Measurements from ENCODE around the gene CXCL16.

The CXCL16 gene

GRCh38 chr17:4751932-4752331 lies 12.2 kb upstream of the CXCL16 start:
- no peak for DNase-seq (ENCODE audit: low spot score)

- DNase-seq (ENCODE audit: low spot score), result no peak
These were observed 10.9 kb upstream of the CXCL16 start for GRCh38 chr17:4750606-4751005.

- DNase-seq (ENCODE audit: low spot score), result no peak
These were observed 9.0 kb upstream of the CXCL16 start for GRCh38 chr17:4748686-4749085.

- DNase-seq (ENCODE audit: low spot score), result no peak
These were observed 8.1 kb upstream of the CXCL16 start for GRCh38 chr17:4747847-4748246.

- DNase-seq (ENCODE audit: low spot score), result no peak
These were observed 5.6 kb upstream of the CXCL16 start for GRCh38 chr17:4744999-4745969.

GRCh38 chr17:4743898-4744297 lies 4.2 kb upstream of the CXCL16 start:
- no peak for DNase-seq (ENCODE audit: low spot score)

GRCh38 chr17:4743216-4743615 lies 3.5 kb upstream of the CXCL16 start:
- DNase-seq (ENCODE audit: low spot score), result no peak

- no peak for DNase-seq (ENCODE audit: low spot score)
These were observed 2.9 kb upstream of the CXCL16 start for GRCh38 chr17:4742629-4743028.

- no peak for DNase-seq (ENCODE audit: low spot score)
These were observed 2.4 kb upstream of the CXCL16 start for GRCh38 chr17:4742133-4742532.

- no peak for DNase-seq (ENCODE audit: low spot score)
These were observed 1.8 kb upstream of the CXCL16 start for GRCh38 chr17:4741544-4741943.

GRCh38 chr17:4740584-4740983 lies 856 bp upstream of the CXCL16 start:
- DNase-seq (ENCODE audit: low spot score), result no peak

GRCh38 chr17:4740025-4740351 lies 260 bp upstream of the CXCL16 start:
- DNase-seq (ENCODE audit: low spot score), result no peak

- no peak for DNase-seq (ENCODE audit: low spot score)
These were observed 1.3 kb downstream of the CXCL16 start for GRCh38 chr17:4738136-4739121.

- DNase-seq (ENCODE audit: low spot score), result no peak
These were observed 3.7 kb downstream of the CXCL16 start for GRCh38 chr17:4735876-4736651.

GRCh38 chr17:4734857-4735475 lies 4.8 kb downstream of the CXCL16 start:
- DNase-seq (ENCODE audit: low spot score), result no peak

GRCh38 chr17:4733073-4733531 lies 6.6 kb downstream of the CXCL16 start:
- no peak for DNase-seq (ENCODE audit: low spot score)

GRCh38 chr17:4728124-4728523 lies 11.6 kb downstream of the CXCL16 start:
- DNase-seq (ENCODE audit: low spot score), result no peak

- no peak for DNase-seq (ENCODE audit: low spot score)
These were observed 13.9 kb downstream of the CXCL16 start for GRCh38 chr17:4725646-4726310.

- no peak for DNase-seq (ENCODE audit: low spot score)
These were observed 15.1 kb downstream of the CXCL16 start for GRCh38 chr17:4724650-4725049.

GRCh38 chr17:4722678-4723240 lies 17.0 kb downstream of the CXCL16 start:
- DNase-seq (ENCODE audit: low spot score), result no peak
